ENCODE measurements around the gene VASH1. TPM values are rescaled to one million over a fixed set of nuclear protein-coding genes. Genes with fewer than 3 reads are reported as not detected.

The VASH1 gene
- polyA plus RNA-seq, 2 of the 4 experiments (the other 2 are of a cell fraction) = 2.1 to 6.0 TPM

DNA sequence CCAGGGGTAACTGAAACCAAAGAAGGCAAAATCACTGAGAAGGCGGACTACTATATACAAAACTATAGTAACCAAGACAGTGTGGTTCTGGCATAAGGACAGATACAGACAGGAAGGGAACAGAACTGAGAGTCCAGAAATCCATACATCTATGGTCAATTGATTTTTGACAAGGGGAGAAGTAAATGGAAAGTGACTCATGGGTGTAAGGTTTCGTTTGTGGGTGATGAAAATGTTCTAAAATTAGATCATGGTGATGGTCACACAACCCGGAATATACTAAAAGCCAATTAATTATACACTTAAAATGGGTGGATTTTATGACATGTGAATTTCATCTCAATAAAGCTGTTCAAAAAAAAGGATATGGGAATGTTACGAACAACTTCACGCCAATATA lies 32.7 kb downstream of the VASH1 start (continued):
- TF ChIP-seq, protein P1, sequence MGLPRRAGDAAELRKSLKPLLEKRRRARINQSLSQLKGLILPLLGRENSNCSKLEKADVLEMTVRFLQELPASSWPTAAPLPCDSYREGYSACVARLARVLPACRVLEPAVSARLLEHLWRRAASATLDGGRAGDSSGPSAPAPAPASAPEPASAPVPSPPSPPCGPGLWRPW (IDR thresholded peaks at IDR 0.05) = no peak
- no peak for TF ChIP-seq KDM5A (IDR thresholded peaks at IDR 0.05)
- TF ChIP-seq ZNF302 (CRISPR knock-in tag; IDR thresholded peaks at IDR 0.05) = no peak
- no peak for TF ChIP-seq EP300 (IDR thresholded peaks at IDR 0.05)

DNA sequence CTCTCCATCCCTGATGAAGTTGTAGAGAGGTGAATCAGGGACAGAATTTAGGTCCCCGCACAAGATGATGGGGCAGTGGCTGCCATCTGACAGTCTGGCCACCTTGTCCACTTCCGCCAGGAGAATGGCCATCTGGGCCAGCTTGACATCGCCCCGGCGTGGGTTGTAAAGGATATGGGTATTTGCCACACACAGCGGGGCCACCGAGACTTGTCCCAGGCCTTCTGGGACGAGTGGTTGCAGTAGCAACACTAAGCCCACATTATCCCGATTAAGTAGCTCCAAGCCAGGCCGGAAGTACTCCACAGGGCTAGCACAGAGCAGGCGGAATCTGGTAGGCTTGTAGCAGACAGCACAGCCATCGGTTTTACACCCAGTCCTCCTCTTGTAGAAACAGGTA lies 45.2 kb downstream of the VASH1 start:
- Histone ChIP-seq H3K9me3 (no peaks in the 10 kb centered on the region), H3K27ac (no peak overlapping the region), H3K4me2 (no peak overlapping the region), H3K4me3 (no peak overlapping the region), H3K4me1 (peaks cover 4% of the 10 kb centered on the region; the same call in 2 of the 3 replicates)
- ChIA-PET CTCF (interaction anchor here (0.9 to 6.2 kb wide), 7 partner anchors 10 to 264 kb away, joined by 3 to 25 read pairs (median 3); no protein-coding TSS in a partner anchor), POLR2A (no interaction called here)
- ATAC-seq (no peak), FAIRE-seq (no peak), DNase-seq (ENCODE audit: low read depth in 1 of 2, low spot score in 1 of 2) (no peak)
- 86% methylated on average over 12 of the region's 12 CpGs for WGBS (ENCODE audit: missing lambda C conversion rate)
- no peak for TF ChIP-seq EHF (CRISPR knock-in tag; IDR thresholded peaks at IDR 0.05)

DNA sequence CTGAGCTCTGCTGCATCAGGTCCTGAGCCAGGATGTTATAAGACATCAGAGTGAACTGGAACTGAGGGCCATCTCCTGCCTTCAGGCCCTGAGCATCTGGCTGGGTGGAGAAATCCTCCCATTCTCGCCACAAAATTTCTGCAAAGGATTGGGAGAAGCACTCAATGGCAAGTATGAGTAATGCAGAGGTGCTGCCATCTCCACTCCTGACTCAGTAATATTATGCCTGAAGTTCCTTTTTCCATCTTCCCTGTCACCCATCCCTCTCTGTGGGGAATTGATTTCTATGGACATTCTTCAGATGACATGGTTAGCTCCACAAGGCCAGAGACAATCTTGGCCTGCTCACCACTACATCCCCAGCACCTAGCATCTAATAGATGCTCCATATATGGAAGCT lies 46.7 kb downstream of the VASH1 start:
- 93% methylated on average over 1 of the region's 1 CpG for WGBS (ENCODE audit: missing lambda C conversion rate)
- DNase-seq (ENCODE audit: low read depth in 1 of 2, low spot score in 1 of 2) (no peak), ATAC-seq (no peak), FAIRE-seq (no peak)
- Histone ChIP-seq H3K4me1 (peaks cover 8% of the 10 kb centered on the region; the same call in 2 of the 3 replicates), H3K4me2 (no peak overlapping the region), H3K27ac (no peak overlapping the region), H3K4me3 (no peak overlapping the region), H3K9me3 (no peaks in the 10 kb centered on the region)
- ChIA-PET POLR2A (no interaction called here), CTCF (interaction anchor here (0.7 to 6.2 kb wide), 3 partner anchors 24 to 98 kb away, joined by 3 to 25 read pairs (median 14); no protein-coding TSS in a partner anchor)
- TF ChIP-seq EP300 (IDR thresholded peaks at IDR 0.05) = no peak
- no peak for TF ChIP-seq EHF (CRISPR knock-in tag; IDR thresholded peaks at IDR 0.05)
- TF ChIP-seq TP53 (CRISPR knock-in tag; IDR thresholded peaks at IDR 0.05) = no peak
- TF ChIP-seq CBX2 (IDR thresholded peaks at IDR 0.05; ENCODE audit: borderline replicate concordance, low read depth) = no peak
- no peak for TF ChIP-seq JUN (IDR thresholded peaks at IDR 0.05)
- TF ChIP-seq NR3C1 (IDR thresholded peaks at IDR 0.05) = no peak
- TF ChIP-seq CHD2 (IDR thresholded peaks at IDR 0.05; ENCODE audit: low read length, partially characterized antibody) = no peak

DNA sequence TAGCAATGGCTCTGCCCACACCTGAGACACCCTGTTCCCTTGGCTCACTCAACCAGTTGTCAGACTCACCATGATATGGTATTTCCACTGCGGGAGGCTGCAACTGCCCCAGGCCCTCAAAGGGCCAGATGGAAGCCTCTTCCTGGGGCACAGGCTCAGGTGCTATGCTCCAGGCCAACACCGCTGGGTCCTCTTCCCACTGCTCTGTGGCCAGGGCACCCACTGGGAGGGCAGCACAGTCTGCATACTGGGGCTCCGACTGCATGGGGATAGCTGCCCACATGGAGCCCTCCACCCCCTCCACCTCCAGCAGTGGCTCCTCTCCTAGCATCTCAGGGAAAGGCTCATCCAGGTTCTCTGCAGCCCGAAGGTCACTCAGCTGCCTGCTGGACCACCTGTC lies 47.7 kb downstream of the VASH1 start:
- POLR2A ChIA-PET = no interaction called here
- TF ChIP-seq NR3C1 (IDR thresholded peaks at IDR 0.05) (no peak), RNF2 (IDR thresholded peaks at IDR 0.05; ENCODE audit: borderline replicate concordance, low read depth) (no peak), NFE2L2 (conservative IDR thresholded peaks at IDR 0.05; ENCODE audit: low read length) (no peak), HDAC2 (IDR thresholded peaks at IDR 0.05) (no peak), RARB (CRISPR knock-in tag; IDR thresholded peaks at IDR 0.05) (no peak), ZNF302 (CRISPR knock-in tag; IDR thresholded peaks at IDR 0.05) (no peak), HOXA7 (CRISPR knock-in tag; IDR thresholded peaks at IDR 0.05) (no peak), CEBPB (IDR thresholded peaks at IDR 0.05) (no peak)
- TF ChIP-seq, protein P2, sequence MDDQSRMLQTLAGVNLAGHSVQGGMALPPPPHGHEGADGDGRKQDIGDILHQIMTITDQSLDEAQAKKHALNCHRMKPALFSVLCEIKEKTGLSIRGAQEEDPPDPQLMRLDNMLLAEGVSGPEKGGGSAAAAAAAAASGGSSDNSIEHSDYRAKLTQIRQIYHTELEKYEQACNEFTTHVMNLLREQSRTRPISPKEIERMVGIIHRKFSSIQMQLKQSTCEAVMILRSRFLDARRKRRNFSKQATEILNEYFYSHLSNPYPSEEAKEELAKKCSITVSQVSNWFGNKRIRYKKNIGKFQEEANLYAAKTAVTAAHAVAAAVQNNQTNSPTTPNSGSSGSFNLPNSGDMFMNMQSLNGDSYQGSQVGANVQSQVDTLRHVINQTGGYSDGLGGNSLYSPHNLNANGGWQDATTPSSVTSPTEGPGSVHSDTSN (IDR thresholded peaks at IDR 0.05) = no peak
- TF ChIP-seq, protein P3, sequence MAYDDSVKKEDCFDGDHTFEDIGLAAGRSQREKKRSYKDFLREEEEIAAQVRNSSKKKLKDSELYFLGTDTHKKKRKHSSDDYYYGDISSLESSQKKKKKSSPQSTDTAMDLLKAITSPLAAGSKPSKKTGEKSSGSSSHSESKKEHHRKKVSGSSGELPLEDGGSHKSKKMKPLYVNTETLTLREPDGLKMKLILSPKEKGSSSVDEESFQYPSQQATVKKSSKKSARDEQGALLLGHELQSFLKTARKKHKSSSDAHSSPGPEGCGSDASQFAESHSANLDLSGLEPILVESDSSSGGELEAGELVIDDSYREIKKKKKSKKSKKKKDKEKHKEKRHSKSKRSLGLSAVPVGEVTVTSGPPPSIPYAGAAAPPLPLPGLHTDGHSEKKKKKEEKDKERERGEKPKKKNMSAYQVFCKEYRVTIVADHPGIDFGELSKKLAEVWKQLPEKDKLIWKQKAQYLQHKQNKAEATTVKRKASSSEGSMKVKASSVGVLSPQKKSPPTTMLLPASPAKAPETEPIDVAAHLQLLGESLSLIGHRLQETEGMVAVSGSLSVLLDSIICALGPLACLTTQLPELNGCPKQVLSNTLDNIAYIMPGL (CRISPR knock-in tag; IDR thresholded peaks at IDR 0.05; ENCODE audit: borderline replicate concordance) = no peak
- TF ChIP-seq, protein P4, sequence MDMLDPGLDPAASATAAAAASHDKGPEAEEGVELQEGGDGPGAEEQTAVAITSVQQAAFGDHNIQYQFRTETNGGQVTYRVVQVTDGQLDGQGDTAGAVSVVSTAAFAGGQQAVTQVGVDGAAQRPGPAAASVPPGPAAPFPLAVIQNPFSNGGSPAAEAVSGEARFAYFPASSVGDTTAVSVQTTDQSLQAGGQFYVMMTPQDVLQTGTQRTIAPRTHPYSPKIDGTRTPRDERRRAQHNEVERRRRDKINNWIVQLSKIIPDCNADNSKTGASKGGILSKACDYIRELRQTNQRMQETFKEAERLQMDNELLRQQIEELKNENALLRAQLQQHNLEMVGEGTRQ (IDR thresholded peaks at IDR 0.05) = no peak
- peaks cover 11% of the 10 kb centered on the region; the same call in 2 of the 3 replicates for H3K4me1 ChIP-seq
- no peak for DNase-seq (ENCODE audit: low read depth in 1 of 2, low spot score in 1 of 2)
- H3K27ac ChIP-seq = no peak overlapping the region
- CTCF ChIA-PET = interaction anchor here (2.9 to 6.2 kb wide), 3 partner anchors 10 to 100 kb away, joined by 11 to 32 read pairs (median 25); no protein-coding TSS in a partner anchor
- no peaks in the 10 kb centered on the region for H3K9me3 ChIP-seq
- no peak overlapping the region for H3K4me2 ChIP-seq
- no peak for ATAC-seq
- H3K4me3 ChIP-seq = no peak overlapping the region
- no peak for FAIRE-seq
- WGBS (ENCODE audit: missing lambda C conversion rate) = 98% methylated on average over 4 of the region's 4 CpGs
